Fibroblast of skin of abdomen (primary cell): ENCODE results near the gene RARA.

Experiments
- DNase-seq: peaks from one replicate; pipeline ENCODE4 v3.0.0-alpha.2; 2013

Gene RARA

DNA sequence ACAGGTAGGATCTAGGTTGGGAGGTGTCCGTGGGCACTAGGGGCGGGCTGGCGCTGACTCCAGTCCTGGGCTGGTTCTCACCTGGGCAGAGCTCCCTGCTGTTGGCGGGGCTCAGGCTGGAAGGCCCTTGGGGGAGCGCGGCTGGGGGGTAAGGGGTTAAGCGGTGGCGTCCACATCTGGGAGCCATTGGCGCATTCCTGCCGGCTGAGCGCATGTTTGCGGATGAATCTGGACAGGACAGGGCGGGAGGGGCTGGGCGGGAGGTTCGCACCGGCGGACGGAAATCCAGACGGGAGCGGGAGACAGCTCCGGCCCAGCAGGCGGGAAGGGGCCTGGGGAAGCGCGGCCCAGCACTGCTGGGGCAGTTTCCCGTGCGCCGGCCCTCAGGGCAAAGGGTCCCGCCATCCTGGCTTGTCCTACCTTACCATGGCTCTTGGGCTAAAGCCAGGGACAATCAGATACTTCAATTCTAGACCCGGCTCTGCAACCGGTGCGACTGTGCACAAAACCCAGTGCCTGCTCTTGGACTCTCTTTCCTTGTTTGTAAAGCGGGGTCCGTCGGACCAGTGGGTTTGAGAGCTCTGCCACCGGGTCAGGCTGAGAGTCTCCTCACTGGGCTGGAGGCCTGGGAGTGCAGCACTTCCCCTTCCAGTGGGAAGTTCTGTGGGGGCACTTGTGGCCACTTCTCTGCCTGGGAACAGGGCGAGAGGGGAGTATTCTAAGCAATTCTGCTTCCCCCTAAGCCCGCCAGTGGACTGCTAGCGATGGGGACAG, 7.8 kb downstream of the RARA start:
- peak; percentile 84 for DNase-seq

DNA sequence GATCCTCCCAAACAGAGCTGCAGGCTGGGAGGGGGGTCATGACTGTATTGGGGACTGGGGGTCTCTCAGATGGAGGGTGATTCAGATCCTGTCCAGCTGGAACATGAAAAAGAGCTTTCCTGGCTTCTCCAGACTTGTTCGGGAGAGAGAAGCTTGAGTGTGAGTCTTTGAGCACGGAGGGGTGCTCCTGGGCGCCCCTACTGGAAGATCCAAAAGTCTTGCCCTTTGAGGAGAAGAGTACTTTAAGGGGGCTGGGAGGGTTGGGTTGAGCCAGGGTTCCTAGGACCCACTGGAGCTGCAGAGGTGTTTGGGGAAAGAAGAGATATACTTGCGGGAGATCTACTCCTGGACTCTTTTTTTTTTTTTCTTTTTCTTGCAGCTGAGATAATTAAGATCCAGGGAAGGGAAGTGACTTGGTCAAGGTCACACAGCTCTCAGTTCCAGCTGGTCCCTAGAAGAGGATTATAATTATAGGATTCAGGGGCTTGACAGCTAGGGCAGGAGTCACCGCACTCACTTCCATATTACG, 8.4 kb downstream of the RARA start:
- peak; percentile 74 for DNase-seq

DNA sequence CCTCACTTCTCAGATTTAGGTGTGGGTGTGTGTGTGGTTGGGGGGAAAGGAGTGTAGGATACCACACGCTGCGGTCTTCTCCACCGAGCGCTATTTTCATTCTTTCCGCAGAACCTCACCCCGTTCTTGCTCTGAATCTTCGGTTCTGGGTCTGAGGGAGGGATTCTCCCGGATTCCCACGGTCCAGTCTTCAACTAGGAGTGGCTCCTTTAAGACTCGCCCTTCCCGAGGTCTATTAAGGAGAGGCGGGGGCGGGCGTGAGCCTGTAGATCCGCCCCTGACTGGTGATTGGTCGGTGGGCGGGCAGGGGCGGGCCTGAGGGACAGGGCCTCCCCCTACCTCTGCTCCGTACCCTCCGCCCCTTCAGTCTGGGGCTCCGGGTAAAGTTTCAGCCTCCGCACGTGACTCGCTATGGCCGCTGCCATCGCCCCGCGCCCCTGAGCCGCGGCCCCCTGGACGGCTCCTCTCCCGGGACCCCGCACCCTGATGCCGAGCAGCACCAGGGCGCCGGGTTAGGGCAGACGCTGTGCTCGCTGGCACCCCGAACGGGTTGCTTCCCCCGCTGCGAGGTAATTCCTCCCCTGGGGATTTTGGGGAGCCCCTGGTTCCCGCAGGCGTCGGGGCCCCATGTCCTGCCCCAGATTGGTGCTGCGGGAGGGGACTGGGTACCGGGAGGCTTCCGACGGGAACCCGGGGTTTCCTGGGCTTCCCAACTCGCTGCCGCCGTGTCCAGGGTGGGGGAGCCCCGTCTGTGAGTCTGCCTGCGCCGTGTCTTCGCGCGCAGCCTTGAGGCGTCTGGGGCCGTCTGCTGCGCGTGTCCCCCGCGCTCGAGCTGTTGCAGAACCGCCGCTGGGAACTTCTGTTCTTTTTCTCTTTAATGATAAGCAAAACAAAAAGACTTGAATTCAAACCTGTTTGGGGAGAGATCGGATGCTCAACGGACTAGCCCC, 9.2 kb downstream of the RARA start:
- DNase-seq = peak; percentile 97

DNA sequence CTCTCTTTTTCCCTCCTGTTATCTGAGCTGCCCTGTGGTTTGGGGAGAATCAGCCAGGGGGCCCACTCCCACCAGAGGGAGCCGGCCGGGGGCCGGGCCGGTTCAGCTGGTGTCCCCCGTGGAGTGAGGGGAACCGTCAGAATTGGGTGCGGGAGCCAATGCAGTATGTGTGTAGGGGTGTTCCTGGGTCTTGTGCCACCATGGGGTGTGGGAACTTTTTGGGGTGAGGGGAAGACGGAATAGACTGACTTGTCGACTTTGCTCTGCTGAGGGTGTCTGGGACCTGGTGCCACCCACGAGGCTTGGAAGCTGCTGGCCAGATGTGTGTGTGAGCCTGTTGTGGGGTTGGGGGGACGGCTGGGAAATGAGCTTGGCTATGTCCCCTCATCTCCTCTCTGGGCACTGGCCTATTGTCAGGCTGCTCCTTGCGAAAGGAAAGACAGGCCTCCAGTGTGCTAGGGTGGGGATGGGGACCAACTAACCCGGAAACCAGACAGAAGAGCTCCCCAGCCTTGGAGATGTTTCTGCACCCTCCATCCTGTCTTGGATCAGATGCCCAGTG, 9.9 kb downstream of the RARA start:
- DNase-seq = no peak

DNA sequence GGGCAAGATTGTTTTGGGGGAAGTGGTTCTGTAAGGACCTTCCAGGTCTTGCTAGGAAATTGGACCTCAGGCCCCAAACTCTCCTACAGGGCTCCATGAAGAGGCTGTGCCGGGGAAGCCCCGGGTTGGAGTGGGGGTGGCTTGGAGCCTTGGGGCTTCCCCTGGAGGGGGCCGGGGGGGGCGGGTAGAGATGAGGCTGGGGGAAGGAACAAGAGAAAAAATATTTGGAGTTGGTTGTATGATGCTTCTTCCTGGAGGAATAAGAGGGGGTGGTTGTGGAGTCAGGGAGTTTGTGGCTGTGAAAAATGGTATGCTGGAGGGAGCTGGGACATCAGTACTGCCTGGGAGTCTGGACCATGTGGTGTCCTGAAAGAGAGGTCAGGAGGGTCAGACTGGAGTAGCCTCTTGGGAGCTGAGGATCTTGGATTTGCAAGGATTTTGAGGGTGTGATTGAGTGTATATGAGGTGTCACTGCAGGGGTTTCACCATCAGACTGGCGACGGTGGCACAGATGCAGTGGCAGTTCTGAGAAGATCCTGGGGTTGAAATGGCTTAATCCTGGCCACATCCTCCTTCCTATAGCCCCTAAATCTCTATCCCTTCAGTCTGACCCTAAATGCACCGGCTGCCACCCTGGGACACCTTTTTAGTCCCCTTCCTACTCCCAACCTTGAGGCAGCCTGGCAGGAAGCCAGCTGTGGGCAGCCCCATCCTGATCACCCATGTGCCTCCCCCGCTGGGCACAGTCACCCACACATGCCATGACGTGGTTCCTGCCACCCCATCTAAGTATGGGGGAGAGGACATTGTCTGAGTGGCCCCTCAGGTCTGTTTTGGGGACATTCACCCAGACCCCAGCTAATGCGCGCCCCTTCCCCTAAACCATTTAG, 10.9 kb downstream of the RARA start:
- no peak for DNase-seq

DNA sequence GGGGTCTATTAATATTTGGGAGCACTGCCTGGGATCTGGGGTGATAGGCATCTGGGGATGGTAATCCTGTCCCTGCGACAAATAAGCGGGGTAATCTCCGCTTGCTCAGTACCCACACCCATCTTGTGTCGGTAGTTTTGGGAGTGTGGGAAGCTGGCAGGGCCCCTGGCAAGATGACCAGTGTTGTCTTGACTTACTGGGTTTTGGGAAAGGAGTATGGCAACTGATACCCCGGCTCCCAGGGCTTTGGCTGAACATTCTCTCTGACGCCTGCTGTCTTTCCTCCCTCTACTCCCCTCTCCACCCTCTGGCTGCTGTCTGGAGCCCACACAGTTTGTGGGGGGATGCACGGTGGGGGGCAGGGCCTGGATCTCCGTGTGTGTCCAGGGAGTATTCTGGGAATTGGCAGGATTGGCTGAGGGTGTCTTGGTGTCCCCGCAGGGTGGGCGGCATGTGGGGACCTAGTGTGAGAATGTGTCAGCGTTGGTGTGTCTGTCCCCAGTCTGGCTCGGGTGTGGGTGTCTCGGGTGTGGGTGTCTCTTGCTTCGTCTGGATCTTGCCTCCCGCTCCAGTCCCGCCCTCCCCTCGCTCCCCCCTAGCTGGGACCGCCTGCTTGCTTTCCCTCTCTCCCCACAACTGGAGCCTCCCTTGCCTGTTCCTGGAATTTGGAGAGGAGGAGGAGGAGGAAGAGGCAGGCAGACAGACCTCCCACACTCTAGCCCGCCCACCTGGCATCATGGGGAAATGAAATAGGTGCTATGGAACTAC, 12.0 kb downstream of the RARA start:
- DNase-seq = peak; percentile 71

DNA sequence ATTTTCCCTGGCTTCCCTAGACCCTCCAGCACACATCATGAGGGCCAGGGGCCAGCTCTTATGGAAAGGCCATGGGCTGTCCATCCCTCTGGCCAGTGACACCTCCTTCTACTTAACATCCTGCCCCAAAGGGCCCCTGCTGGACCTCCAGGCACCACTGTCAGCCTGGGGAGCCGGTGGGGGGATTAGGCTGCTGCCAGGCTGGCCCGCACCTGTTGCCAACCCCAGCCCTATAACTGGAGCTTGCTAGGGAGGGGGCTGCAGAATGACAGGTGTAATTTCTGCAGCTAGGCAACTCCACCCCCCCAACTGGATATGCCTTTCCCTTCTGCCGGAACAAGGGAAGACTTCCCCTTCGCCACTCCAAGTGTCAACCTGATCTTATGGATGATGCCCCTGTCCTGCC, 12.5 kb downstream of the RARA start:
- no peak for DNase-seq

DNA sequence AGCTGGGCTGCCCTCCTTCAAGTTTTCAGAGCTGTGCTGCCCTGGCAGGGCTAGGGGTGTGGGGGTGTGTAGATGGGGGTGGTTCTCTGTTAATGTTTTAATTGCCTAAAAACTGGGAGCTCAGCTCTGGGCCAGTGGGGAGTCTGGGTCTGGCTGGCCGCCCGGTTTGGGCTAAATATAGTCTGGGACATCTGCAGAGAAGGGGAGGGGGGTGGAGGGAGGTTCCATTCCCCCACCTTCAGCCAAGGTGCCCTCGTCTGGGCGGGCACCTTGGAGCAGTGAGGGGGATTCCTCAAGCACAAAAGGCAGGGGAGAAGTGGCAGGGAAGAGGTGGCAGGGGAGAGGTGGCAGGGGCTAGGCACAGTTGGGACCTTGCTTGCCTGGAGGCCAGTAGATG, 13.0 kb downstream of the RARA start:
- no peak for DNase-seq

DNA sequence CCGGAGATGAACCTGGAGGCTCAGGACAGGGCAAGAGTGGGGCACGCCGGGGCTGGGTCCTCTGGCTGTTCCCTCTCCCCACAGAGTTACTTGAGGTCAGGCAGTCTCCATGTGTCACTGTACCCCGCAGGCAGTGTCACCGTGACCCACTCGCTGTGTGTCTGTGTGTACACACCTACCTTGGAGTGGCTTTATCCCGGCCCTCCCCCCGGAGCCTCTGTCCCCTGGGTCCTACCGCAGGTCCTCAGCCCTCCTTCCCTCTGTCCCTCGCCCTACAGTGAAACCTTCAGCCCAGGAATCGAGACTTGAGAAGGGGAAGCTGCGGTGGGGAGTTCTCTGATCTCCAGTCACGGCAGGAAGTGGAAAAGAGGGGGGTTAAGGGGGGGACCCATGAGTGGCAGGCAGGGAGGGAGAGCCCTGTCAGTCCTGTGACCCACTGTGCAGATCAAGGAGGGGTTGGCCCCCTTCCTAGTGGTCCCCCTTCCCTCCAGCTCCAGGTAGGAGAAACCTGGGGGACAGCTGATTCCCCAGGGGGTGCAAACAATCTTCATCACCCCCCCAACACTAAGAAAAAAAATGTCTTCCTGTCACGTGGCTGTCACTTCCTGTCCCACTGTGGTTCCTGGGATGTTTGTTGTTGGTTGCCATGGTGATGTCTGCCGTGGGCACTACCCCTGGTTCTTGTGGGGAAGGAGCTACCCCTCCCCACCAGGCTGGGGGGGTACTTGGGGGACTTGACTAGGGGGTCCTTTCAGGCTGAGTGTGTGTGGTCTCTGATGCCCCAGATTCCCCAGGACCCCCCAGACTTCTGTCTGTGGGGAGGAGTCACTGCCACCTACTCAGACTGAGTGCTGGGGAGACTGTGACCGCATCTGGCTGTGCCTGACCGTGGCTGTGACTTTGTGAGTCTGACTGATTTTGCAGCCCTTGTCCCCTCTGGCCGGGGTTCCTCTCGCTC, 13.7 kb downstream of the RARA start:
- DNase-seq = peak; percentile 78

DNA sequence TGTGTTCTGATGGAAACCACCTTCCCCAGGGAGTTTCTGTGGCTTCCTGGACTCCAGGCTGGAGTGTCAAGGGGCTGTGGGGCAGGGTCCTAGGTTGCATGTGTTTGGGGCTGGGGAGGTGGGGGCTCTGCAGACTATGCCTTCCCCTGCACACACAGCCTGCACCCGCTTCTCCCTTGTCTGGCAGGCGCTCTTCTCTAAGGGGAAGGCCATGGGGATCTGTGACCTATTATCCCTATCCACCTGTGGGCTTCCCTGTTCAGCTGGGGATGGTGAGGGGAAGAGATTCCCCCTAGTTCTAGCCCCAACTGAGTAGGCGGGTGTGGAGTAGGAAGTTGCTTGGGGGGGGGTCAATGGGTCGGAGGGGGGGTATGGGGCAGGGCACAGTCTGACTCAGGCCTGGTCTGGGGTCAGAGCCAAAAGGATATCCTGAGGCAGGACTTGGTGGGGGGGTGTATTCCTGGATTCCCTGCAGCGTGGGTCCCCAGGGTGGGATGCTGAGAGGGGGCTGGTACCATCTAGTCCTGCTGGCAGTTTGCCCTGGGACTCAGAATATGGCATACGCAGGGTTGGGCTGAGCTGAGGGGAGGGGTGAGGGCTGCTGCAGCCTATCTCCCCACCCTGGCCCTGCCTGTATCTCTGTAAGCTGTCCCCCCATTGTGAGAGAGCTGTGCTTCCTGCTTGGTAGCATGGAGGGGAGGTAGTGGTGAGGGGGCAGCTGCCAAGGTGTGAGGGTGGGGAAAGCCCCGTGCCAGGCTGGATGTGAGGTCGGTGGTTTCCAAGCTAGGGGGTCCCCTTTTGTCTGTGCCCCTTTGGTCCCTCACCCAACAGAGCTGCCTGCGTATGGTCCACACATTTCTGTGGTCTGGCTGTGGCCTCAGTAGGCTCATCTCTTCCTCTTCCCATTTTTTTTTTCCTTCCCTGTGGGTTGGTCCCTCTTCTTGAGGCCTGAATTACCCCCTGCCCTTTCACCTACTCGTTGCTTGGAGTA, 14.7 kb downstream of the RARA start:
- DNase-seq = peak; percentile 61

DNA sequence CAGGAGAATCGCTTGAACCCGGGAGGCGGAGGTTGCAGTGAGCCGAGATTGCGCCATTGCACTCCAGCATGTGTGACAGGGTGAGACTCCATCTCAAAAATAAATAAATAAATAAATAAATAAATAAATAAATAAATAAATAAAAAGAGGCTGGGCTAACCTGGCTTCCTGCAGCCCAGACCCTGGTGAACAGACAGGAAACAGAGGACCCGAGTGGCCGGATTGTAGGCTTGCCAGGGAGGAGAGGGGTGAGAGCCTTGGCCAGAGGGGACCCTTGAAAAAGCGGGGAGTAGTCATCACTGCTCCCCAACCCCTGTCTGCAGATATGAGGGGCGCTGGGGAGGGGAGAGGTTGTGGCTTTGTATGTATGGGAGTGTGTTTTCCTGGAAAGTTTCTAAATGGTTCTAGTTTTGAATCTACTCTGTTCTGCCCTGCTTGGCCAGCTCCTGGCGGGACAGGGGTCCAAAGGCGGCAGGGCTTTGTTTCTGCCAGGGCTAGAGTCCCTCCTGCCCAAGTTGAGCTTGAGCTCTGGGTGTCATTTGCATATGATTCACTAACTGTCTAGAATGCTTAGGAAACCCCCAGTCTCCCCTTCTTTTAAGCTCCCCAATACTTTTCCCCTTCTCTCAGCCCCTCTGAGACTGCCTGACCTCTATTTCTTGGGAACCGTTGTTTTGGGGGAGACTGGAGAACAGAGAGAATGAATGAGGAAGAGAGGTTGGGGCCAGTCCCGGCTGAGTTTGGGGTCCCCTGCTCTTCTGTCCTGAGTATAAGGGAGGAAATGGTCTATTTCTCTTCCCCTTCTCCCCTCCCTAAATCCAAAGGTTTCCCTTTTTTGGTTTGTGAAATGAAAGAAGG, 16.4 kb downstream of the RARA start:
- DNase-seq = no peak

DNA sequence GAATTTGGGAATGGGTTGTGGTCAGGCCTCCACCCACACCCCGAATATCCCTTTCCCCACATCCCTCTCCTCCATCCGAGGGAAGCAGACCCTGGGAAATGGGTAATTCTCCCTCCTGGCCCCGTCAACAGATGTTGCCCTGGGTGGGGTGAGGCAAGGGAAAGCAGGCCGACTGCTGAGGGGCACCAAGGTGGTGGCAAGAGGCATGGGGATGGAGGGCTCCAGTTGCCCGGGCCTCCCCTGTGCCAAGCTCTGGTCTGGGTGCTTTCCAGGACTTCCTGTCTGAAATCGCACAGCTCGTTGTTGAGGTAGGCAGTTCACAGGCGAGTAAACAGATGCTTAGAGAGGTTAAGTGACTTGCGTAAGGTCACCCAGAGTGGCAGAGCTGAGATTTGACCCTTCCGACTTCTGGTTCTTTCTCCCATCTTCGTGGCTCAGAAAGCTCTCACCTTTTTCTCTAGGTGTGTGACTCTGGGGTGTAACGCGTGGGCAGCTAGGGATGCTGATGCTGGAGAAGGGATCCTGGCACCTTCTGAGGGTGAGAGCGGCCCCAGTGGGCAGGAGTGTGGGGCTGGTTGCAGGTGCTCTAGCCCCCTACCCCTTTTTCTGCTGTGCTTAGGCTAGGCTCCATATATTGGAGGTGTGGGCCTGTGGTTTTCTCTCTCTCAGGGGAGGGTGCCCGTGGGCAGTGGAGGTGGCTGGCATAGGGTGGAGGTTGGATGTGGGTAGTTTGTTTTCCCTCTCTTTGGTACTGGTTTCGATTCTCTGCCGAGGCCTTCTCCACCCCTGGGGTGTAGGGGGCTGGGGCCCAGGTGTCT, 17.2 kb downstream of the RARA start:
- DNase-seq = no peak

DNA sequence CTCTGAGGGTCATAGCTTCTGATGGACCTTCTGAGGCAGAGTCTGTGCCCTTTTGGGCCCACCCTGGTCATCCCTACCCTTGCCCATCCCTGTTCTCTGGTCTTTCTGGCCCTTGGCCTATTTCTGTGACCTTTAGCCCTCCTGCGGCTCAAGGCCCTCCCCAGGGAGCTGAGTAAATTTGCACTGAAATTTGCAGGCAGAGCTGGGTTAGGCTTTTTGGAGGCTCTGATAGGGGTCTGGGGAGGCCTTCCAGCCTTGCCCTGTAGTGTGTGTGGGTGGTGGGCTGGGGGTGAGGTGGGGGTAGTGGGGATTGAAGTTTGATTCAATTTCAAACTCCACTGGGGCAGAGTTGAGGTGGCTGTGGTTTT, 17.8 kb downstream of the RARA start:
- DNase-seq = no peak

DNA sequence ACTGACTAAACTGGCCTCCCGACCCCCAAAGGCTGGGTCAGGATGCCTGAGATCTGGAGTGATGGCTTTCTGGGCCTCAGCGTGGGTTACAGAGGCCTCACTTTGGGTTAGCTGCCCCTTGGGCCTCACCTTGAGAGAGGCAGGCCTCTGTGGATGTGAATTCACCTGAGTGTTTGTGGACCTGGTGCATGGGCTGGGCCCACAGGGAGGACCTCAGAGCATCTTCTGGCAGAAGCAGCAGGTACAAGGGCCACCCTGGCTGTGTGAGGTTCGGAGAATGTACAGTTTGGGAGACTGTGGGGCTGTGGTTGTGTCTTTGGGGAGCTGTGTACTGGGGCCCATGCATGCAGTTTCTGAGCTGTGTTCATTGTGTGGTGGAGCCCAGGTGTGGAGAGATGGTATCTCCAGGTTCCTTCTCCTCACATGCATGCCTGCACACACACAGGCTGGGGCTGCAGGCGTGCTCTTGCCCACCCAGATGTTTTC, 18.3 kb downstream of the RARA start:
- no peak for DNase-seq

DNA sequence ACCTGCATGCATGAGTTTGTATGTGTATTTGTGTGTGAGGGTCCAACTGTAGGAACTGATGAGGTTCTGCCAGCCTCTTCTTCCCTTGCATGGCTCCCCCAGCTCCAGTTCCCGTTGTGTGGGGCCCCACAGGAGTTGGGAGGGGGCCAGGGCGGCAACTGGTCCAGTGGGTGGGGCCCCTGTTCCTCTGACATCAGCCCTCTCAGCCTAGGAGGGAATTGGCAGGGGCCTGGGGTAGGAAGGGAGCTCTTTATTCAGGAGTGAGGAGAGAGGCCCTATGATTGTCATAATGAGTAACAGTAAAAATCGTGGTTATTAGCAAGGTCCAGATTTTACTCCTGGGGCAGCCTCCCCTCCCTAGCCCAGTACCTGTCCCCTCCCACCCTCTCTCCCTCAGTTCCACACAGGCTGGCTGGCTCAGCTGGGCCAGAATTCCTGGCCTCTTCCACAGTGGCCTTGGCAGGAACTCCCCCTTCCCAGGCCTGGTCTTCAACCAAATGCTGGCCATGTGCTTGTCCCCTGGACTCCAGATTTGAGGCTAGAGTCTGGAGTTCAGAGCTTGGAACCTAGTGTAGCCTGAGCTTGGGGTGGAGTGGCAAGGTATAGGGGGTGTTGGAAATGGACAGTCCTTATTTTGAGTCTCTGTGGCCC, 18.9 kb downstream of the RARA start:
- no peak for DNase-seq

DNA sequence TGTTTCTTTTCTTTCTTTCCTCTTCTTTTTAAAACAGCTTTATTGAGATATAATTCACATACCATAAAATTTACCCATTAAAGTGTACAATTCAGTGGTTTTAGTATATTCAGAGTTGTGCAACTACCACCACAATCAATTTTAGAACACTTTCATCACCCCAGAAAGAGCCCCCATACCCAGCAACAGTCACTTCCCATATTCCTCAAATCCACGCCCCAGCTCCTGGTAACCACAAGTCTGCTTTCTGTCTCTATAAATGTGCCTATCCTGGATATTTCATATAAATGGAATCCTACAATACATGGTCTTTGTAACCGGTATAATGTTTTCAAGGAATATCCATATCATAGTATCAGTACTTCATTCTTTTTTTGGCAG, 19.4 kb downstream of the RARA start:
- no peak for DNase-seq
